HepG2 (cell line): ENCODE results near the gene COPS7B. TPM values are rescaled to one million over a fixed set of nuclear protein-coding genes. Genes with fewer than 3 reads are reported as not detected.
A peak's percentile ranks its signal among the peaks of the same experiment; 100 is the strongest.

Experiments
- ELF1 ChIP-seq: sonication (generic); formaldehyde crosslinking; IDR thresholded peaks from 2 replicates; pipeline ENCODE4 v1.4.0; 2020; ENCODE audit warnings: missing genetic modification reagents
- HNRNPK ChIP-seq: fragments of 200-400 bp; formaldehyde crosslinking; IDR thresholded peaks from 2 replicates; pipeline ENCODE4 v1.6.1; 2018; ENCODE audit warnings: low read length, low read depth, moderate library complexity, mild to moderate bottlenecking; ENCODE audit not compliant: poor library complexity, severe bottlenecking
- JARID2 ChIP-seq: sonication (generic); formaldehyde crosslinking; IDR thresholded peaks from 2 replicates; pipeline ENCODE4 v1.8.1; 2023; ENCODE audit warnings: missing genetic modification reagents, inconsistent platforms; ENCODE audit not compliant: insufficient replicate concordance
- RFX3 ChIP-seq: IDR thresholded peaks from 2 replicates; pipeline ENCODE4 v1.6.1; 2016; ENCODE audit warnings: missing biosample characterization, missing genetic modification reagents
- SPEN ChIP-seq: sonication (generic); formaldehyde crosslinking; IDR thresholded peaks from 2 replicates; pipeline ENCODE4 v1.5.1; 2020; ENCODE audit warnings: low read depth, mild to moderate bottlenecking, missing genetic modification reagents
- SUZ12 ChIP-seq: fragments of 150-350 bp; IDR thresholded peaks from 2 replicates; pipeline ENCODE4 v1.6.1; 2014; ENCODE audit warnings: low read depth, low read length
- ZNF564 ChIP-seq: sonication (generic); formaldehyde crosslinking; IDR thresholded peaks from 2 replicates; pipeline ENCODE4 v1.8.1; 2023; ENCODE audit warnings: mild to moderate bottlenecking, missing genetic modification reagents
- ZNF615 ChIP-seq: sonication (generic); formaldehyde crosslinking; IDR thresholded peaks from 2 replicates; pipeline ENCODE4 v1.5.0; 2020; ENCODE audit warnings: mild to moderate bottlenecking, missing genetic modification reagents, borderline replicate concordance
- polyA plus RNA-seq, 8 experiments: library from polyadenylated mRNA; depleted of rRNA in 3 of 8; stranded (reverse) in 7 of 8; unstranded in 1 of 8; fragments of >200 nt; fragmentation: Illumina TruSeq in 4 of 8; extraction: Trizol in 4 of 8; gene quantifications; 2 replicates each; pipeline versions ENCODE4 v1.2.1 to v1.2.3, GENCODE V29; 2011 to 2016; ENCODE audit warnings: low read depth in 4 of 8, missing spikeins in 1 of 8, mixed read lengths in 1 of 8; ENCODE audit not compliant: insufficient read depth in 1 of 8
- total RNA-seq, 5 experiments: library from RNA; depleted of rRNA; stranded (reverse); fragments of >200 nt; fragmentation: Illumina TruSeq; extraction: Trizol; gene quantifications; 2 replicates each; pipeline ENCODE4 v1.2.3, GENCODE V29; 2016; ENCODE audit warnings: low read depth in 1 of 5
- TF ChIP-seq, protein P1 (sequence below): sonication (generic); formaldehyde crosslinking; IDR thresholded peaks from one replicate; pipeline ENCODE4 v1.5.1; 2020; ENCODE audit warnings: mild to moderate bottlenecking, missing genetic modification reagents; ENCODE audit errors: not compliant biosample characterization
- TF ChIP-seq, protein P2 (sequence below): sonication (generic); formaldehyde crosslinking; IDR thresholded peaks from 2 replicates; pipeline ENCODE4 v1.8.1; 2022; ENCODE audit warnings: mild to moderate bottlenecking, missing genetic modification reagents
- TF ChIP-seq, protein P3 (sequence below): sonication (generic); formaldehyde crosslinking; IDR thresholded peaks from 2 replicates; pipeline ENCODE4 v1.4.0; 2020; ENCODE audit warnings: mild to moderate bottlenecking, missing genetic modification reagents, borderline replicate concordance

Gene COPS7B
- total and polyA plus RNA-seq, 2 of the 13 experiments (the other 11 are each of a cell fraction or from before 2014, with no cell fraction given), result 30.6 to 62.7 TPM

DNA sequence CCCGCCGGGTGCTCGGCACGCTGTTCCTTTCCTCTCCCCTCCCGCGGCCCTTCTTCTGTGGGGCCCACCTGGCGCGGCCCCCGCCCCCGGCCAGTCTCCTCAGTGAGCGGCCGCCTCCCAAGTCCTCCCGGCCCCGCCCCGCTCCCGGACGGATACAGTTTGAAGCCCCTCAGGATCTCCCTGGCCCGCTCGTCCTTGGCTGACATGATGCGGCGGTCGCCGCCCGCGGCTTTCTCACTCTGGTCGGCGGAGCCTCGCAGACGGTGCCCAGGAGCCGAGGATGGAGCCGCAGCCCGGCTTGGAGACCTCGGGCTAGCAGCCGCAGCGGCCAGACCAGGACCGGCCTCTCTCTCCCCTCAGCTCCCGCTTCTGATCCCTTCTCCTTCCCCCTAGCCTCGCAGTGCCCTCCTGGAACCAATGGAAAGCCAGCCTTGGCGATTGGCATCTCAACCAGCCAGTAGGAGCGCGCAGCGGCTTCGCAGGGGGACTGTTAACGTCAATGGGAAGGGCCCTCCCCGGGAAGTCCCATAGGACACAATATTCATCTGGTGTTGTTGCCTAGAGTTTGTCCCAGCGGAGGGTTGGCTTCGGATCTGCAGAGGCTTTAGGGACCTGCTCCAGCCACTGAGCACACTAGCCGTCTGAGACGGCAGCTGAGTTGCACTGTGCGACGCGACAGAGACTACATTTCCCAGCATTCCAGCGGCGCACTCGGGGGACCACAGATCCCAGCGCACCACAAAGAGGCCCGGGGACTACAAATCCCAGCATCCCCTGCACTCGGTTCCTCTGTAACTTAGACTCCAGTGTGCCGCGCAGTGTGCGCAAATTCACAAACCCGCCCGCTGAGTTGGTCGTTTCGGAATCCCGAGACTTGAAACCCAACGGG is 5.1 kb upstream of the COPS7B start, which contains the start of gene PDE6D (continued):
- TF ChIP-seq, protein P1, sequence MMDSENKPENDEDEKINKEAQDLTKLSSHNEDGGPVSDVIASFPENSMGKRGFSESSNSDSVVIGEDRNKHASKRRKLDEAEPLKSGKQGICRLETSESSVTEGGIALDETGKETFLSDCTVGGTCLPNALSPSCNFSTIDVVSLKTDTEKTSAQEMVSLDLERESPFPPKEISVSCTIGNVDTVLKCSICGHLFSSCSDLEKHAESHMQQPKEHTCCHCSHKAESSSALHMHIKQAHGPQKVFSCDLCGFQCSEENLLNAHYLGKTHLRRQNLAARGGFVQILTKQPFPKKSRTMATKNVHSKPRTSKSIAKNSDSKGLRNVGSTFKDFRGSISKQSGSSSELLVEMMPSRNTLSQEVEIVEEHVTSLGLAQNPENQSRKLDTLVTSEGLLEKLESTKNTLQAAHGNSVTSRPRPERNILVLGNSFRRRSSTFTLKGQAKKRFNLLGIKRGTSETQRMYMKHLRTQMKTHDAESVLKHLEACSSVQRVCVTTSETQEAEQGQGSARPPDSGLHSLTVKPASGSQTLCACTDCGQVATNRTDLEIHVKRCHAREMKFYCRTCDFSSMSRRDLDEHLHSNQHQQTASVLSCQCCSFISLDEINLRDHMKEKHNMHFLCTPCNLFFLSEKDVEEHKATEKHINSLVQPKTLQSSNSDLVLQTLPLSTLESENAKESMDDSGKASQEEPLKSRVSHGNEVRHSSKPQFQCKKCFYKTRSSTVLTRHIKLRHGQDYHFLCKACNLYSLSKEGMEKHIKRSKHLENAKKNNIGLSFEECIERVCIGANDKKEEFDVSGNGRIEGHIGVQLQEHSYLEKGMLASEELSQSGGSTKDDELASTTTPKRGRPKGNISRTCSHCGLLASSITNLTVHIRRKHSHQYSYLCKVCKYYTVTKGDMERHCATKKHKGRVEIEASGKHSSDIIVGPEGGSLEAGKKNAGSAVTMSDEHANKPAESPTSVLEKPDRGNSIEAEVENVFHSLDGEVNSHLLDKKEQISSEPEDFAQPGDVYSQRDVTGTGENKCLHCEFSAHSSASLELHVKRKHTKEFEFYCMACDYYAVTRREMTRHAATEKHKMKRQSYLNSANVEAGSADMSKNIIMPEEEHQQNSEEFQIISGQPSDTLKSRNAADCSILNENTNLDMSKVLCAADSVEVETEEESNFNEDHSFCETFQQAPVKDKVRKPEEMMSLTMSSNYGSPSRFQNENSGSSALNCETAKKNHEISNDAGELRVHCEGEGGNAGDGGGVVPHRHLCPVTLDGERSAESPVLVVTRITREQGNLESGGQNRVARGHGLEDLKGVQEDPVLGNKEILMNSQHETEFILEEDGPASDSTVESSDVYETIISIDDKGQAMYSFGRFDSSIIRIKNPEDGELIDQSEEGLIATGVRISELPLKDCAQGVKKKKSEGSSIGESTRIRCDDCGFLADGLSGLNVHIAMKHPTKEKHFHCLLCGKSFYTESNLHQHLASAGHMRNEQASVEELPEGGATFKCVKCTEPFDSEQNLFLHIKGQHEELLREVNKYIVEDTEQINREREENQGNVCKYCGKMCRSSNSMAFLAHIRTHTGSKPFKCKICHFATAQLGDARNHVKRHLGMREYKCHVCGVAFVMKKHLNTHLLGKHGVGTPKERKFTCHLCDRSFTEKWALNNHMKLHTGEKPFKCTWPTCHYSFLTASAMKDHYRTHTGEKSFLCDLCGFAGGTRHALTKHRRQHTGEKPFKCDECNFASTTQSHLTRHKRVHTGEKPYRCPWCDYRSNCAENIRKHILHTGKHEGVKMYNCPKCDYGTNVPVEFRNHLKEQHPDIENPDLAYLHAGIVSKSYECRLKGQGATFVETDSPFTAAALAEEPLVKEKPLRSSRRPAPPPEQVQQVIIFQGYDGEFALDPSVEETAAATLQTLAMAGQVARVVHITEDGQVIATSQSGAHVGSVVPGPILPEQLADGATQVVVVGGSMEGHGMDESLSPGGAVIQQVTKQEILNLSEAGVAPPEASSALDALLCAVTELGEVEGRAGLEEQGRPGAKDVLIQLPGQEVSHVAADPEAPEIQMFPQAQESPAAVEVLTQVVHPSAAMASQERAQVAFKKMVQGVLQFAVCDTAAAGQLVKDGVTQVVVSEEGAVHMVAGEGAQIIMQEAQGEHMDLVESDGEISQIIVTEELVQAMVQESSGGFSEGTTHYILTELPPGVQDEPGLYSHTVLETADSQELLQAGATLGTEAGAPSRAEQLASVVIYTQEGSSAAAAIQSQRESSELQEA (CRISPR knock-in tag), result peak; percentile 55
- TF ChIP-seq SPEN (CRISPR knock-in tag), result peak; percentile 68
- peak; percentile 84 for TF ChIP-seq ELF1 (CRISPR knock-in tag)
- peak; percentile 91 for TF ChIP-seq SUZ12
- TF ChIP-seq JARID2 (CRISPR knock-in tag), result no peak
- 0 out of 2 replicates have a peak, but pooled peaks have one; percentile 38 for TF ChIP-seq ZNF615
- TF ChIP-seq, protein P2, sequence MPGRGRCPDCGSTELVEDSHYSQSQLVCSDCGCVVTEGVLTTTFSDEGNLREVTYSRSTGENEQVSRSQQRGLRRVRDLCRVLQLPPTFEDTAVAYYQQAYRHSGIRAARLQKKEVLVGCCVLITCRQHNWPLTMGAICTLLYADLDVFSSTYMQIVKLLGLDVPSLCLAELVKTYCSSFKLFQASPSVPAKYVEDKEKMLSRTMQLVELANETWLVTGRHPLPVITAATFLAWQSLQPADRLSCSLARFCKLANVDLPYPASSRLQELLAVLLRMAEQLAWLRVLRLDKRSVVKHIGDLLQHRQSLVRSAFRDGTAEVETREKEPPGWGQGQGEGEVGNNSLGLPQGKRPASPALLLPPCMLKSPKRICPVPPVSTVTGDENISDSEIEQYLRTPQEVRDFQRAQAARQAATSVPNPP (CRISPR knock-in tag), result 0 out of 2 replicates have a peak, but pooled peaks have one; percentile 39
- TF ChIP-seq, protein P3, sequence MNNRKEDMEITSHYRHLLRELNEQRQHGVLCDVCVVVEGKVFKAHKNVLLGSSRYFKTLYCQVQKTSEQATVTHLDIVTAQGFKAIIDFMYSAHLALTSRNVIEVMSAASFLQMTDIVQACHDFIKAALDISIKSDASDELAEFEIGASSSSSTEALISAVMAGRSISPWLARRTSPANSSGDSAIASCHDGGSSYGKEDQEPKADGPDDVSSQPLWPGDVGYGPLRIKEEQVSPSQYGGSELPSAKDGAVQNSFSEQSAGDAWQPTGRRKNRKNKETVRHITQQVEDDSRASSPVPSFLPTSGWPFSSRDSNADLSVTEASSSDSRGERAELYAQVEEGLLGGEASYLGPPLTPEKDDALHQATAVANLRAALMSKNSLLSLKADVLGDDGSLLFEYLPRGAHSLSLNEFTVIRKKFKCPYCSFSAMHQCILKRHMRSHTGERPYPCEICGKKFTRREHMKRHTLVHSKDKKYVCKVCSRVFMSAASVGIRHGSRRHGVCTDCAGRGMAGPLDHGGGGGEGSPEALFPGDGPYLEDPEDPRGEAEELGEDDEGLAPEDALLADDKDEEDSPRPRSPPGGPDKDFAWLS, result no peak; the same call in 1 of the 2 replicates
- 0 out of 2 replicates have a peak, but pooled peaks have one; percentile 21 for TF ChIP-seq RFX3 (CRISPR knock-in tag)
- peak; percentile 80 for TF ChIP-seq HNRNPK
- TF ChIP-seq ZNF564, result no peak; the same call in 1 of the 2 replicates
